ENCODE measurements around the gene MAP2K6.

GRCh38 chr17:69424287-69425041 is 10.0 kb downstream of the MAP2K6 start:
- no peak for TF ChIP-seq EZH2 (IDR thresholded peaks at IDR 0.05; ENCODE audit: low read length)
- TF ChIP-seq CTCF (optimal IDR thresholded peaks at IDR 0.05 in 1 of 3, IDR thresholded peaks at IDR 0.05 in 1 of 3, conservative IDR thresholded peaks at IDR 0.05 in 1 of 3; ENCODE audit: extremely low read depth in 1 of 3, insufficient read depth in 2 of 3, low read length in 3 of 3): no peak

Data from keratinocyte (primary cell).